ENCODE measurements around the gene DBN1. TPM values are rescaled to one million over a fixed set of nuclear protein-coding genes. Genes with fewer than 3 reads are reported as not detected.
A peak's percentile ranks its signal among the peaks of the same experiment; 100 is the strongest.

Gene DBN1
- total and polyA plus RNA-seq, 2 of the 8 experiments (the other 6 are each of a cell fraction or from before 2014, with no cell fraction given): 168 to 333 TPM

DNA sequence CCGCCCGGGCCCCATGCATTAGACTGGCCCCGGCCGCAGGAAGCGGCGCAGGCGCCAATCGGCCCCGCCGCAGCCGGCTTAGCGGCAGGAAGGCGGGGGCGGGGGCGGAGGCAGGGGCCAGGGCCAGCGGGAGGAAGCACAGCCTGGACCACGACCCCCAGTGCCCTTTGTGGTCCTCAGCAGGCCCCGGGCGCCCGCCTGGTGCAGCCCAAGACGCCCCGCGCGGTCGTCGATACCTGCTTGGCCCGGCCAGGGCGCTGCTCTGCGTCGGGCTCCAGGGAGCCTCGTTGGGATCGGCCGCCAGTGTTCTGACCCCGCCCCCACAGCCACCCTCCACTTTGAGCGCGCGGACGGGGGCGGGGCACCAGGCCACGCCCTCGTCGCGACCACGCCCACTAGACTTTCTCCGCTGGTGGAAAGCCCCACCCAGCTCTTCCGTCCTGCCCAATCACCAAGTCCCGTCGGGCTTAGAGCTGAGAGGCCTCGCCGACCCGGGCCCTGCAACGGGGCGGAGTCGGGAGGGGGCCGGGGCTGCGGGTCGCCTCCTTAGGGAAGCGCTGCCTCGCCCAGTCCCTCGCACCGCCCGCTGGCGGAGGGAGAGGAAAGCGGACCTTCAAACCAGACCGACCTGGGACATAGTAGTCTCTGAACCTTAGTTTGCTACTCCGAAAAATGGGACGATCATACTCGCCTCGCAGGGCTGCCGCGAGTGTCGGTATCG, 24.0 kb upstream of the DBN1 start, which contains the start of gene PDLIM7 (continued):
- TF ChIP-seq, protein P1, sequence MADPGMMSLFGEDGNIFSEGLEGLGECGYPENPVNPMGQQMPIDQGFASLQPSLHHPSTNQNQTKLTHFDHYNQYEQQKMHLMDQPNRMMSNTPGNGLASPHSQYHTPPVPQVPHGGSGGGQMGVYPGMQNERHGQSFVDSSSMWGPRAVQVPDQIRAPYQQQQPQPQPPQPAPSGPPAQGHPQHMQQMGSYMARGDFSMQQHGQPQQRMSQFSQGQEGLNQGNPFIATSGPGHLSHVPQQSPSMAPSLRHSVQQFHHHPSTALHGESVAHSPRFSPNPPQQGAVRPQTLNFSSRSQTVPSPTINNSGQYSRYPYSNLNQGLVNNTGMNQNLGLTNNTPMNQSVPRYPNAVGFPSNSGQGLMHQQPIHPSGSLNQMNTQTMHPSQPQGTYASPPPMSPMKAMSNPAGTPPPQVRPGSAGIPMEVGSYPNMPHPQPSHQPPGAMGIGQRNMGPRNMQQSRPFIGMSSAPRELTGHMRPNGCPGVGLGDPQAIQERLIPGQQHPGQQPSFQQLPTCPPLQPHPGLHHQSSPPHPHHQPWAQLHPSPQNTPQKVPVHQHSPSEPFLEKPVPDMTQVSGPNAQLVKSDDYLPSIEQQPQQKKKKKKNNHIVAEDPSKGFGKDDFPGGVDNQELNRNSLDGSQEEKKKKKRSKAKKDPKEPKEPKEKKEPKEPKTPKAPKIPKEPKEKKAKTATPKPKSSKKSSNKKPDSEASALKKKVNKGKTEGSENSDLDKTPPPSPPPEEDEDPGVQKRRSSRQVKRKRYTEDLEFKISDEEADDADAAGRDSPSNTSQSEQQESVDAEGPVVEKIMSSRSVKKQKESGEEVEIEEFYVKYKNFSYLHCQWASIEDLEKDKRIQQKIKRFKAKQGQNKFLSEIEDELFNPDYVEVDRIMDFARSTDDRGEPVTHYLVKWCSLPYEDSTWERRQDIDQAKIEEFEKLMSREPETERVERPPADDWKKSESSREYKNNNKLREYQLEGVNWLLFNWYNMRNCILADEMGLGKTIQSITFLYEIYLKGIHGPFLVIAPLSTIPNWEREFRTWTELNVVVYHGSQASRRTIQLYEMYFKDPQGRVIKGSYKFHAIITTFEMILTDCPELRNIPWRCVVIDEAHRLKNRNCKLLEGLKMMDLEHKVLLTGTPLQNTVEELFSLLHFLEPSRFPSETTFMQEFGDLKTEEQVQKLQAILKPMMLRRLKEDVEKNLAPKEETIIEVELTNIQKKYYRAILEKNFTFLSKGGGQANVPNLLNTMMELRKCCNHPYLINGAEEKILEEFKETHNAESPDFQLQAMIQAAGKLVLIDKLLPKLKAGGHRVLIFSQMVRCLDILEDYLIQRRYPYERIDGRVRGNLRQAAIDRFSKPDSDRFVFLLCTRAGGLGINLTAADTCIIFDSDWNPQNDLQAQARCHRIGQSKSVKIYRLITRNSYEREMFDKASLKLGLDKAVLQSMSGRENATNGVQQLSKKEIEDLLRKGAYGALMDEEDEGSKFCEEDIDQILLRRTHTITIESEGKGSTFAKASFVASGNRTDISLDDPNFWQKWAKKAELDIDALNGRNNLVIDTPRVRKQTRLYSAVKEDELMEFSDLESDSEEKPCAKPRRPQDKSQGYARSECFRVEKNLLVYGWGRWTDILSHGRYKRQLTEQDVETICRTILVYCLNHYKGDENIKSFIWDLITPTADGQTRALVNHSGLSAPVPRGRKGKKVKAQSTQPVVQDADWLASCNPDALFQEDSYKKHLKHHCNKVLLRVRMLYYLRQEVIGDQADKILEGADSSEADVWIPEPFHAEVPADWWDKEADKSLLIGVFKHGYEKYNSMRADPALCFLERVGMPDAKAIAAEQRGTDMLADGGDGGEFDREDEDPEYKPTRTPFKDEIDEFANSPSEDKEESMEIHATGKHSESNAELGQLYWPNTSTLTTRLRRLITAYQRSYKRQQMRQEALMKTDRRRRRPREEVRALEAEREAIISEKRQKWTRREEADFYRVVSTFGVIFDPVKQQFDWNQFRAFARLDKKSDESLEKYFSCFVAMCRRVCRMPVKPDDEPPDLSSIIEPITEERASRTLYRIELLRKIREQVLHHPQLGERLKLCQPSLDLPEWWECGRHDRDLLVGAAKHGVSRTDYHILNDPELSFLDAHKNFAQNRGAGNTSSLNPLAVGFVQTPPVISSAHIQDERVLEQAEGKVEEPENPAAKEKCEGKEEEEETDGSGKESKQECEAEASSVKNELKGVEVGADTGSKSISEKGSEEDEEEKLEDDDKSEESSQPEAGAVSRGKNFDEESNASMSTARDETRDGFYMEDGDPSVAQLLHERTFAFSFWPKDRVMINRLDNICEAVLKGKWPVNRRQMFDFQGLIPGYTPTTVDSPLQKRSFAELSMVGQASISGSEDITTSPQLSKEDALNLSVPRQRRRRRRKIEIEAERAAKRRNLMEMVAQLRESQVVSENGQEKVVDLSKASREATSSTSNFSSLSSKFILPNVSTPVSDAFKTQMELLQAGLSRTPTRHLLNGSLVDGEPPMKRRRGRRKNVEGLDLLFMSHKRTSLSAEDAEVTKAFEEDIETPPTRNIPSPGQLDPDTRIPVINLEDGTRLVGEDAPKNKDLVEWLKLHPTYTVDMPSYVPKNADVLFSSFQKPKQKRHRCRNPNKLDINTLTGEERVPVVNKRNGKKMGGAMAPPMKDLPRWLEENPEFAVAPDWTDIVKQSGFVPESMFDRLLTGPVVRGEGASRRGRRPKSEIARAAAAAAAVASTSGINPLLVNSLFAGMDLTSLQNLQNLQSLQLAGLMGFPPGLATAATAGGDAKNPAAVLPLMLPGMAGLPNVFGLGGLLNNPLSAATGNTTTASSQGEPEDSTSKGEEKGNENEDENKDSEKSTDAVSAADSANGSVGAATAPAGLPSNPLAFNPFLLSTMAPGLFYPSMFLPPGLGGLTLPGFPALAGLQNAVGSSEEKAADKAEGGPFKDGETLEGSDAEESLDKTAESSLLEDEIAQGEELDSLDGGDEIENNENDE (IDR thresholded peaks at IDR 0.05; ENCODE audit: insufficient replicate concordance, low read length): no peak
- TF ChIP-seq, protein P2, sequence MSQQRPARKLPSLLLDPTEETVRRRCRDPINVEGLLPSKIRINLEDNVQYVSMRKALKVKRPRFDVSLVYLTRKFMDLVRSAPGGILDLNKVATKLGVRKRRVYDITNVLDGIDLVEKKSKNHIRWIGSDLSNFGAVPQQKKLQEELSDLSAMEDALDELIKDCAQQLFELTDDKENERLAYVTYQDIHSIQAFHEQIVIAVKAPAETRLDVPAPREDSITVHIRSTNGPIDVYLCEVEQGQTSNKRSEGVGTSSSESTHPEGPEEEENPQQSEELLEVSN (IDR thresholded peaks at IDR 0.05): no peak
- TF ChIP-seq TBP (IDR thresholded peaks at IDR 0.05; ENCODE audit: low read depth, low read length) (peak; percentile 95), PHF8 (conservative IDR thresholded peaks at IDR 0.05; ENCODE audit: low read depth, low read length) (peak; percentile 89), HDAC6 (IDR thresholded peaks at IDR 0.05; ENCODE audit: low read depth, low read length) (no peak), SP2 (IDR thresholded peaks at IDR 0.05; ENCODE audit: low read length) (no peak), POLR2A (IDR thresholded peaks at IDR 0.05; ENCODE audit: control extremely low read depth in 1 of 2, low read depth in 2 of 2, low read length in 2 of 2) (peak in 1 of 2 experiments; percentile 91; a peak in 1 of 3 replicates), YY1 (IDR thresholded peaks at IDR 0.05; ENCODE audit: low read depth, low read length) (no peak), BRCA1 (IDR thresholded peaks at IDR 0.05; ENCODE audit: low read depth, low read length) (no peak)
- TF ChIP-seq, protein P3, sequence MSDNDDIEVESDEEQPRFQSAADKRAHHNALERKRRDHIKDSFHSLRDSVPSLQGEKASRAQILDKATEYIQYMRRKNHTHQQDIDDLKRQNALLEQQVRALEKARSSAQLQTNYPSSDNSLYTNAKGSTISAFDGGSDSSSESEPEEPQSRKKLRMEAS (IDR thresholded peaks at IDR 0.05): no peak; the same call in 1 of the 2 replicates
